ENCODE data around the gene HBA2. TPM values are rescaled to one million over a fixed set of nuclear protein-coding genes. Genes with fewer than 3 reads are reported as not detected.
"Not testable (repeated sequence)": the region's sequence is repeated elsewhere in the genome, so short reads cannot be mapped to it uniquely, and the experiment has no call there.

The HBA2 gene
- 4.3 TPM in 1 of 2 replicates, not detected in the other for total RNA-seq (2021)
- long read RNA-seq, partial matches to known transcripts: 0 of 1 reads
- long read RNA-seq, other reads (novel, unspliced or antisense): 0 of 1 reads

DNA sequence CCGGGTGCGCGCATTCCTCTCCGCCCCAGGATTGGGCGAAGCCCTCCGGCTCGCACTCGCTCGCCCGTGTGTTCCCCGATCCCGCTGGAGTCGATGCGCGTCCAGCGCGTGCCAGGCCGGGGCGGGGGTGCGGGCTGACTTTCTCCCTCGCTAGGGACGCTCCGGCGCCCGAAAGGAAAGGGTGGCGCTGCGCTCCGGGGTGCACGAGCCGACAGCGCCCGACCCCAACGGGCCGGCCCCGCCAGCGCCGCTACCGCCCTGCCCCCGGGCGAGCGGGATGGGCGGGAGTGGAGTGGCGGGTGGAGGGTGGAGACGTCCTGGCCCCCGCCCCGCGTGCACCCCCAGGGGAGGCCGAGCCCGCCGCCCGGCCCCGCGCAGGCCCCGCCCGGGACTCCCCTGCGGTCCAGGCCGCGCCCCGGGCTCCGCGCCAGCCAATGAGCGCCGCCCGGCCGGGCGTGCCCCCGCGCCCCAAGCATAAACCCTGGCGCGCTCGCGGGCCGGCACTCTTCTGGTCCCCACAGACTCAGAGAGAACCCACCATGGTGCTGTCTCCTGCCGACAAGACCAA lies at the start of gene HBA2:
TSS of gene HBA2 (plus strand) at position 503 of the 568 bp plus-strand sequence. CDS start at position 540, 37 bp downstream.
- not testable (repeated sequence) for H3K4ac ChIP-seq (ENCODE audit: low read depth, low read length); H4K20me1 ChIP-seq (ENCODE audit: control insufficient read depth, insufficient read depth, insufficient read length); H3K9me3 ChIP-seq (ENCODE audit: control insufficient read depth, low read depth, low read length); H3K23ac ChIP-seq (ENCODE audit: insufficient read length, low read depth, low read length); H3K79me2 ChIP-seq (ENCODE audit: insufficient read depth, low read length); H3K9ac ChIP-seq (ENCODE audit: extremely low read depth, insufficient read length, low read length); H3K18ac ChIP-seq (ENCODE audit: insufficient read length, low read depth, low read length); H3K79me1 ChIP-seq (ENCODE audit: insufficient read depth, low read depth, low read length, poor library complexity, severe bottlenecking); H3T11ph ChIP-seq (ENCODE audit: low read length); H2AK5ac ChIP-seq (ENCODE audit: insufficient read length, low read length); H3K27ac ChIP-seq (ENCODE audit: insufficient read length, low read depth, low read length); H4K5ac ChIP-seq (ENCODE audit: insufficient read length, low read depth, low read length); H2AFZ ChIP-seq (ENCODE audit: low read length); H3K23me2 ChIP-seq (ENCODE audit: insufficient read length, low read depth, low read length, poor library complexity, severe bottlenecking); H3K4me1 ChIP-seq (ENCODE audit: insufficient read depth, low read length); H3K27ac Mint-ChIP-seq; H2BK20ac ChIP-seq (ENCODE audit: low read depth, low read length, poor library complexity, severe bottlenecking); H2BK5ac ChIP-seq (ENCODE audit: insufficient read length, low read length); DNase-seq; H4K8ac ChIP-seq (replicated peaks; ENCODE audit: insufficient read length, low read depth, low read length); H2BK120ac ChIP-seq (ENCODE audit: low read depth, low read length, poor library complexity, severe bottlenecking); H3K4me2 ChIP-seq (ENCODE audit: insufficient read depth, insufficient read length, low read length); H3K56ac ChIP-seq (ENCODE audit: insufficient read length, low read depth, low read length); H2BK12ac ChIP-seq (ENCODE audit: insufficient read length, low read depth, low read length); H3K14ac ChIP-seq (ENCODE audit: insufficient read depth, low read length); H4K91ac ChIP-seq (ENCODE audit: insufficient read length, low read depth, low read length); H2BK15ac ChIP-seq (ENCODE audit: low read depth, low read length); H3K36me3 Mint-ChIP-seq (ENCODE audit: insufficient read depth in 1 of 3, low read depth in 3 of 3)
- H3K27me3 ChIP-seq (ENCODE audit: insufficient read depth, low read length): peaks cover 44% of the 10 kb centered on the region
- Mint-ChIP-seq H3K4me3 (peak within 1 kb of the TSS; percentile 42 to 68), H3K4me1 (peaks cover 32 to 35% of the 10 kb centered on the region in 2 experiments), H3K27me3 (ENCODE audit: low read depth) (peaks cover 82% of the 10 kb centered on the region), H3K9me3 (peaks cover 4 to 10% of the 10 kb centered on the region in 2 experiments; a peak in 2 of 5 replicates)
- no CpG with 5 or more reads among the region's 74 CpGs for WGBS (ENCODE audit: extremely low coverage, insufficient read length, low lambda C conversion rate)

DNA sequence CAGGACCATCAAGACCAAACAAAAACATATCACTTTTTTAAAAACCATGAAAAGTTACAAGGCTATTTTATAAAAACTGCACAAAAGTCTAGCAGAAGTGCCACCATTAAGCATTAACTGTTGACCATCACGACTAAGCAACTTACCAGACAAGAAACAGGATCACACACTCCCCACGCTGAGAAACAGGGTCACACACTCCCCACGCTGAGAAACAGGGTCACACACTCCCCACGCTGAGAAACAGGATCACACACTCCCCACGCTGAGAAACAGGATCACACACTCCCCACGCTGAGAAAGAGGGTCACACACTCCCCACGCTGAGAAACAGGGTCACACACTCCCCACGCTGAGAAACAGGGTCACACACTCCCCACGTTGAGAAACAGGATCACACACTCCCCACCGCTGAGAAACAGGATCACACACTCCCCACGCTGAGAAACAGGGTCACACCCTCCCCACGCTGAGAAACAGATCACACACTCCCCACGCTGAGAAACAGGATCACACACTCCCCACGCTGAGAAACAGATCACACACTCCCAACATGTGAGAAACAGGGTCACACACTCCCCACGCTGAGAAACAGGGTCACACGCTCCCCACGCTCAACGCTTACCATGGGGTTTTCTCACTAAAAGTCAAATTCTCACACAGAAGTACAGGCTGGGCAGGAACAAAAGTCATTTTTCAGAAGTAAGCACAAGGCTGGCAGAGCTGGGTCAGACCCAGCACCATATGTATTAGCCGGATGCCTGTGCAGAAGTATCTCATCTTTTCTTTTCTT lies 48.9 kb upstream of the HBA2 start:
- not testable (repeated sequence) for H3K9me3 Mint-ChIP-seq; H3K18ac ChIP-seq (ENCODE audit: insufficient read length, low read depth, low read length); H3K56ac ChIP-seq (ENCODE audit: insufficient read length, low read depth, low read length); H4K91ac ChIP-seq (ENCODE audit: insufficient read length, low read depth, low read length); H3T11ph ChIP-seq (ENCODE audit: low read length); H2BK5ac ChIP-seq (ENCODE audit: insufficient read length, low read length); H3K4me1 ChIP-seq (ENCODE audit: insufficient read depth, low read length); H3K27me3 Mint-ChIP-seq (ENCODE audit: low read depth); H3K4ac ChIP-seq (ENCODE audit: low read depth, low read length); H3K4me3 Mint-ChIP-seq; H3K36me3 Mint-ChIP-seq (ENCODE audit: insufficient read depth in 1 of 3, low read depth in 3 of 3); H3K9me3 ChIP-seq (ENCODE audit: control insufficient read depth, low read depth, low read length); H4K8ac ChIP-seq (replicated peaks; ENCODE audit: insufficient read length, low read depth, low read length); H3K79me1 ChIP-seq (ENCODE audit: insufficient read depth, low read depth, low read length, poor library complexity, severe bottlenecking); H3K4me1 Mint-ChIP-seq; H3K79me2 ChIP-seq (ENCODE audit: insufficient read depth, low read length); H3K23ac ChIP-seq (ENCODE audit: insufficient read length, low read depth, low read length); H3K4me2 ChIP-seq (ENCODE audit: insufficient read depth, insufficient read length, low read length); DNase-seq; H2AK5ac ChIP-seq (ENCODE audit: insufficient read length, low read length); H4K5ac ChIP-seq (ENCODE audit: insufficient read length, low read depth, low read length); H3K9ac ChIP-seq (ENCODE audit: extremely low read depth, insufficient read length, low read length); H3K14ac ChIP-seq (ENCODE audit: insufficient read depth, low read length); H2BK120ac ChIP-seq (ENCODE audit: low read depth, low read length, poor library complexity, severe bottlenecking); H4K20me1 ChIP-seq (ENCODE audit: control insufficient read depth, insufficient read depth, insufficient read length); H2AFZ ChIP-seq (ENCODE audit: low read length); H2BK20ac ChIP-seq (ENCODE audit: low read depth, low read length, poor library complexity, severe bottlenecking); H3K27me3 ChIP-seq (ENCODE audit: insufficient read depth, low read length); H2BK15ac ChIP-seq (ENCODE audit: low read depth, low read length); H2BK12ac ChIP-seq (ENCODE audit: insufficient read length, low read depth, low read length); H3K23me2 ChIP-seq (ENCODE audit: insufficient read length, low read depth, low read length, poor library complexity, severe bottlenecking); H3K27ac ChIP-seq (ENCODE audit: insufficient read length, low read depth, low read length)
- peak overlapping the region in 2 of 3 experiments; percentile 11 to 44; a peak in 1 of 7 replicates for H3K27ac Mint-ChIP-seq
- no CpG with 5 or more reads among the region's 19 CpGs for WGBS (ENCODE audit: extremely low coverage, insufficient read length, low lambda C conversion rate)
